Measurements from ENCODE around the gene ZCCHC13. TPM values are rescaled to one million over a fixed set of nuclear protein-coding genes. Genes with fewer than 3 reads are reported as not detected.

Gene ZCCHC13
- total RNA-seq, 1 donor from 2014 or later, result not detected

GRCh38 chrX:74272230-74272629 is 31.8 kb upstream of the ZCCHC13 start:
- peaks cover 18% of the 10 kb centered on the region for H3K36me3 Mint-ChIP-seq (ENCODE audit: low read depth)
- H3K27ac Mint-ChIP-seq (ENCODE audit: unreplicated experiment), result no peak overlapping the region
- TF ChIP-seq CTCF (IDR thresholded peaks at IDR 0.05), result no peak
- no peaks in the 10 kb centered on the region for H3K9me3 Mint-ChIP-seq (ENCODE audit: low read depth)
- no peak overlapping the region for H3K4me3 Mint-ChIP-seq (ENCODE audit: unreplicated experiment)
- no peak for DNase-seq (ENCODE audit: low spot score)
- no peaks in the 10 kb centered on the region for H3K27me3 Mint-ChIP-seq (ENCODE audit: low read depth)
- no peaks in the 10 kb centered on the region for H3K4me1 Mint-ChIP-seq (ENCODE audit: low read depth)

GRCh38 chrX:74274516-74274915 is 29.5 kb upstream of the ZCCHC13 start:
- DNase-seq (ENCODE audit: low spot score), result no peak
- no peak for TF ChIP-seq CTCF (IDR thresholded peaks at IDR 0.05)
- H3K4me1 Mint-ChIP-seq (ENCODE audit: low read depth), result no peaks in the 10 kb centered on the region
- peak overlapping the region; percentile 14 for H3K27ac Mint-ChIP-seq (ENCODE audit: unreplicated experiment)
- no peak overlapping the region for H3K4me3 Mint-ChIP-seq (ENCODE audit: unreplicated experiment)
- peaks cover 28% of the 10 kb centered on the region for H3K36me3 Mint-ChIP-seq (ENCODE audit: low read depth)
- no peaks in the 10 kb centered on the region for H3K27me3 Mint-ChIP-seq (ENCODE audit: low read depth)
- no peaks in the 10 kb centered on the region for H3K9me3 Mint-ChIP-seq (ENCODE audit: low read depth)

GRCh38 chrX:74277320-74277719 is 26.7 kb upstream of the ZCCHC13 start:
- H3K9me3 Mint-ChIP-seq (ENCODE audit: low read depth), result no peaks in the 10 kb centered on the region
- no peak overlapping the region for H3K27ac Mint-ChIP-seq (ENCODE audit: unreplicated experiment)
- no peaks in the 10 kb centered on the region for H3K27me3 Mint-ChIP-seq (ENCODE audit: low read depth)
- H3K4me3 Mint-ChIP-seq (ENCODE audit: unreplicated experiment), result no peak overlapping the region
- H3K4me1 Mint-ChIP-seq (ENCODE audit: low read depth), result peaks cover 3% of the 10 kb centered on the region
- no peak for TF ChIP-seq CTCF (IDR thresholded peaks at IDR 0.05)
- H3K36me3 Mint-ChIP-seq (ENCODE audit: low read depth), result peaks cover 34% of the 10 kb centered on the region
- DNase-seq (ENCODE audit: low spot score), result no peak

DNA sequence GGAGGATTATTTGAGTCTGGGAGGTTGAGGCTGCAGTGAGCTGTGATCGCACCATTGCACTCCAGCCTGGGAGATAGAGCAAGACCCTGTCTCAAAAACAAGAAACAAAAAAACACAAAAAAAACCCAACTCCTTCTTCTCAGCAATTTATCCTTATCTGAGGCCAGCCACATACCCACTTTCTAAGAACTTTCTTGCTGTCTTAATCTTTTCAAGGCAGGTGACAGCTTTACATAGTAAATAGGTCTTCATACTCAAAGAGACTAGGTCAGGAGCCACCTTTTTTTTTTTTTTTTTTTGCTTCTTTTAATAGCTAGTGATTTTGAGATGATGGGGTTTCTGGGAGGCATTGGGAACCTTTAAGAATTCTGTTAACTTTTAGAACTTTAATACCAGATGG is 26.1 kb upstream of the ZCCHC13 start:
- Mint-ChIP-seq H3K27ac (ENCODE audit: unreplicated experiment) (peak overlapping the region; percentile 8), H3K4me1 (ENCODE audit: low read depth) (peaks cover 6% of the 10 kb centered on the region), H3K27me3 (ENCODE audit: low read depth) (no peaks in the 10 kb centered on the region), H3K36me3 (ENCODE audit: low read depth) (peaks cover 35% of the 10 kb centered on the region), H3K4me3 (ENCODE audit: unreplicated experiment) (no peak overlapping the region), H3K9me3 (ENCODE audit: low read depth) (no peaks in the 10 kb centered on the region)
- TF ChIP-seq CTCF (IDR thresholded peaks at IDR 0.05), result no peak
- DNase-seq (ENCODE audit: low spot score), result no peak

- Mint-ChIP-seq H3K27ac (ENCODE audit: unreplicated experiment) (no peak overlapping the region), H3K36me3 (ENCODE audit: low read depth) (peaks cover 32% of the 10 kb centered on the region), H3K27me3 (ENCODE audit: low read depth) (no peaks in the 10 kb centered on the region), H3K4me3 (ENCODE audit: unreplicated experiment) (no peak overlapping the region), H3K4me1 (ENCODE audit: low read depth) (peaks cover 28% of the 10 kb centered on the region), H3K9me3 (ENCODE audit: low read depth) (no peaks in the 10 kb centered on the region)
- DNase-seq (ENCODE audit: low spot score), result no peak
- TF ChIP-seq CTCF (IDR thresholded peaks at IDR 0.05), result no peak
Observed at GRCh38 chrX:74280759-74281158, 23.2 kb upstream of the ZCCHC13 start.
